HCT116 (cell line): ENCODE measurements around the gene RGS12. TPM values are rescaled to one million over a fixed set of nuclear protein-coding genes. Genes with fewer than 3 reads are reported as not detected.

Experiments used
- ATAC-seq: fragments of 200-7000 bp; cut with Tn5 transposase; 2 replicates; pipeline ENCODE4 v1.9.1; 2020; ENCODE audit warnings: mild to moderate bottlenecking, moderate library complexity
- BruUV-seq: library from RNA; stranded (reverse); fragments of 400-500 nt; replicated peaks from 2 replicates; lab custom pipeline; 2021; lab: Mats Ljungman, UMichigan
- CTCF ChIA-PET: fragments of 300-600 bp; sonication (Branson Sonifier 250); formaldehyde crosslinking; loops from one replicate; lab custom pipeline; 2021; ENCODE audit warnings: antibody characterized with exemption; lab: Charles Lee
- POLR2A ChIA-PET: fragments of 300-600, 350-600 bp; sonication (Branson Sonifier 250); formaldehyde crosslinking; loops from one replicate; lab custom pipeline; 2021; ENCODE audit warnings: antibody characterized with exemption; lab: Charles Lee
- RAD21 ChIA-PET, 2 experiments: fragments of 300-600 bp; sonication (Branson Sonifier 250); formaldehyde crosslinking; loops; one replicate each; lab custom pipeline; 2023; ENCODE audit warnings: low total read pairs in 2 of 2; ENCODE audit not compliant: uncharacterized antibody in 2 of 2, unreplicated experiment in 2 of 2, low non-redundant PET in 1 of 2; lab: Charles Lee
- DNase-seq: peaks from one replicate; pipeline ENCODE4 v3.0.0-alpha.2; 2010; ENCODE audit warnings: low read depth, low spot score
- H2AFZ ChIP-seq: fragments of 200-600 bp; shearing (Covaris generic), sonication (generic); 2 replicates; pipeline ENCODE4 v1.6.1; 2017; ENCODE audit warnings: low read depth, mixed run types, mixed read lengths, antibody characterized with exemption, low read length; ENCODE audit not compliant: poor library complexity, severe bottlenecking
- H3K27ac ChIP-seq: 2 replicates; pipeline ENCODE4 v1.5.1; 2012; ENCODE audit warnings: low read depth, low read length
- H3K27me3 ChIP-seq: fragments of 200-600 bp; sonication (generic); 2 replicates; pipeline ENCODE4 v1.6.1; 2016; ENCODE audit warnings: mixed run types, low read length, mixed read lengths; ENCODE audit not compliant: insufficient read depth
- H3K36me3 ChIP-seq, 2 experiments: fragments of 200-500 bp in 1 of 2; fragments of 200-600 bp in 1 of 2; sonication (Bioruptor generic) in 1 of 2; sonication (generic) in 1 of 2; 2 replicates each; pipeline versions ENCODE4 v1.5.1 to v1.6.1; 2014 to 2016; ENCODE audit warnings: low read length in 2 of 2, inconsistent platforms in 1 of 2, mixed read lengths in 1 of 2, mixed run types in 1 of 2; ENCODE audit not compliant: insufficient read depth in 2 of 2, control insufficient read depth in 1 of 2
- H3K4me1 ChIP-seq, 2 experiments: fragments of 200-600 bp in 1 of 2; sonication (generic) in 1 of 2; 2 replicates each; pipeline versions ENCODE4 v1.5.1 to v1.6.1; 2012 to 2017; ENCODE audit warnings: low read length in 2 of 2, inconsistent platforms in 1 of 2, mild to moderate bottlenecking in 1 of 2, mixed read lengths in 1 of 2, mixed run types in 1 of 2, moderate library complexity in 1 of 2; ENCODE audit not compliant: insufficient read depth in 2 of 2, control insufficient read depth in 1 of 2
- H3K4me2 ChIP-seq: fragments of 200-600 bp; sonication (generic); 2 replicates; pipeline ENCODE4 v1.6.1; 2017; ENCODE audit warnings: mixed run types, low read length, mixed read lengths
- H3K4me3 ChIP-seq, 2 experiments: fragments of 200-600 bp in 1 of 2; sonication (generic) in 1 of 2; replicated peaks in 1 of 2; 2 replicates each; pipeline ENCODE4 v1.5.1; 2011 to 2016; ENCODE audit warnings: low read length in 2 of 2, control low read depth in 1 of 2, low read depth in 1 of 2, mild to moderate bottlenecking in 1 of 2, mixed read lengths in 1 of 2, mixed run types in 1 of 2
- H3K79me2 ChIP-seq: fragments of 200-600 bp; sonication (generic); 2 replicates; pipeline ENCODE4 v1.6.1; 2017; ENCODE audit warnings: mild to moderate bottlenecking, mixed run types, low read length, moderate library complexity, mixed read lengths; ENCODE audit not compliant: insufficient read depth
- H3K9ac ChIP-seq: fragments of 200-600 bp; sonication (generic); 2 replicates; pipeline ENCODE4 v1.6.1; 2016; ENCODE audit warnings: low read length, mixed read lengths
- H3K9me2 ChIP-seq: fragments of 200-600 bp; sonication (generic), shearing (Covaris generic); 2 replicates; pipeline ENCODE4 v1.6.1; 2017; ENCODE audit warnings: mixed run types, mild to moderate bottlenecking, moderate library complexity; ENCODE audit not compliant: insufficient read depth
- H3K9me3 ChIP-seq, 2 experiments: fragments of 200-500 bp in 1 of 2; fragments of 200-600 bp in 1 of 2; sonication (Bioruptor generic) in 1 of 2; sonication (generic) in 1 of 2; 2 replicates each; pipeline ENCODE4 v1.6.1; 2014 to 2017; ENCODE audit warnings: low read length in 2 of 2, mixed read lengths in 2 of 2, inconsistent platforms in 1 of 2, low read depth in 1 of 2, mild to moderate bottlenecking in 1 of 2, mixed run types in 1 of 2, moderate library complexity in 1 of 2; ENCODE audit not compliant: control insufficient read depth in 1 of 2, insufficient read depth in 1 of 2
- H4K20me1 ChIP-seq: fragments of 200-600 bp; sonication (generic), shearing (Covaris generic); 2 replicates; pipeline ENCODE4 v1.6.1; 2017; ENCODE audit warnings: mixed run types, mild to moderate bottlenecking, moderate library complexity; ENCODE audit not compliant: insufficient read depth
- CEBPB ChIP-seq: IDR thresholded peaks from 2 replicates; pipeline ENCODE4 v1.6.1; 2012; ENCODE audit warnings: low read depth
- EGR1 ChIP-seq: IDR thresholded peaks from 2 replicates; pipeline ENCODE4 v1.6.1; 2012; ENCODE audit warnings: low read depth
- ELF1 ChIP-seq: IDR thresholded peaks from 2 replicates; pipeline ENCODE4 v1.6.1; 2012; ENCODE audit warnings: low read depth, borderline replicate concordance
- FOSL1 ChIP-seq: IDR thresholded peaks from 2 replicates; pipeline ENCODE4 v1.6.1; 2012; ENCODE audit warnings: low read depth
- JUND ChIP-seq: IDR thresholded peaks from 2 replicates; pipeline ENCODE4 v1.6.1; 2012
- POLR2A ChIP-seq: IDR thresholded peaks from 2 replicates; pipeline ENCODE4 v1.7.0; 2011; ENCODE audit warnings: borderline replicate concordance; ENCODE audit not compliant: insufficient read depth, insufficient read length; ENCODE audit errors: extremely low read depth
- POLR2AphosphoS5 ChIP-seq: IDR thresholded peaks from 2 replicates; pipeline ENCODE4 v1.6.1; 2011; ENCODE audit warnings: mild to moderate bottlenecking, low read depth, low read length, moderate library complexity
- RAD21 ChIP-seq: IDR thresholded peaks from 2 replicates; pipeline ENCODE4 v1.6.1; 2012; ENCODE audit warnings: low read depth, mild to moderate bottlenecking
- REST ChIP-seq: IDR thresholded peaks from 2 replicates; pipeline ENCODE4 v1.6.1; 2012; ENCODE audit warnings: low read depth
- SRF ChIP-seq: IDR thresholded peaks from 2 replicates; pipeline ENCODE4 v1.6.1; 2012; ENCODE audit warnings: low read depth
- TCF7L2 ChIP-seq: IDR thresholded peaks from 2 replicates; pipeline ENCODE4 v1.7.0; 2011; ENCODE audit warnings: borderline replicate concordance, inconsistent platforms; ENCODE audit not compliant: insufficient read depth, insufficient read length; ENCODE audit errors: extremely low read depth
- YY1 ChIP-seq: IDR thresholded peaks from 2 replicates; pipeline ENCODE4 v1.6.1; 2011; ENCODE audit warnings: low read length, low read depth, moderate library complexity, mild to moderate bottlenecking; ENCODE audit not compliant: insufficient replicate concordance; ENCODE audit errors: extremely low read depth
- ZFX ChIP-seq: fragments of 450-650 bp; IDR thresholded peaks from 2 replicates; pipeline ENCODE4 v1.6.1; 2017
- ZNF274 ChIP-seq: fragments of 200-500 bp; sonication (Bioruptor generic); IDR thresholded peaks from 2 replicates; pipeline ENCODE4 v1.6.1; 2014; ENCODE audit warnings: mild to moderate bottlenecking, low read depth, low read length, inconsistent platforms
- intact Hi-C: fragments of 100-400 bp; cut with micrococcal nuclease; formaldehyde crosslinking; loops from 2 replicates; pipeline ENCODE4 v1.10.0; 2022
- total RNA-seq: library from RNA; stranded (reverse); gene quantifications from one replicate; pipeline ENCODE4 v1.2.1, GENCODE V29; 2021; ENCODE audit not compliant: unreplicated experiment
- TF ChIP-seq, protein P1 (sequence below): IDR thresholded peaks from 2 replicates; pipeline ENCODE4 v1.6.1; 2012
- TF ChIP-seq, protein P2 (sequence below): IDR thresholded peaks from 2 replicates; pipeline ENCODE4 v1.6.1; 2011; ENCODE audit warnings: mild to moderate bottlenecking, low read length, moderate library complexity; ENCODE audit not compliant: insufficient replicate concordance; ENCODE audit errors: extremely low read depth
- TF ChIP-seq, protein P3 (sequence below): IDR thresholded peaks from 2 replicates; pipeline ENCODE4 v1.6.1; 2012

Gene RGS12
- total RNA-seq, 1 experiment from 2014 or later: 22.2 TPM

DNA sequence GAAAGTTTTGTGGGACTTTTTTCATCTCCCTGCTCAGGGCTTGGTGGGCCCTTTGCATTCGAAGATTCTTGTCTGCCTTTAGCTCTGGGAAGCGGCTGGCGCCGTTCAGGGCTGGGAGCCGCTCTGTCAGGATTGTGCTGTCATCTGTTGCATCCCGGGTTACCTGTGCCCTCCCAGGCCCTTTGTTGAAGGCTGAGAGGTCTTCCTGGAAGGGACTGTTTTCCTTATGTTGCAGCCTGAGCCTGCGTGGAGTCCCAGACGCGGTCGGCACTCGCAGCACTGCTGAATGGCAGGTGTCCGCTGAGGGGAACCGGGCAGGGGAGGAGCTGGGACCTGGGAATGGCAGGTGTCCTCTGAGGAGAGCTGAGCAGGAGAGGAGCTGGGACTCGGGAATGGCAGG is 15.9 kb downstream of the RGS12 start:
- H3K9ac ChIP-seq: no peak overlapping the region

More for the DNA sequence above, 15.9 kb downstream of the RGS12 start:
- H3K4me2 ChIP-seq: no peak overlapping the region
- no peak overlapping the region for H3K4me3 ChIP-seq
- ChIA-PET CTCF (no interaction called here), RAD21 (no interaction called here), POLR2A (no interaction called here)
- no peaks in the 10 kb centered on the region for H3K27me3 ChIP-seq
- H3K27ac ChIP-seq: no peak overlapping the region
- H3K4me1 ChIP-seq: peaks cover 0 to 10% of the 10 kb centered on the region in 2 experiments; a peak in 1 of 4 replicates
- BruUV-seq: no TSS peak
- no peaks in the 10 kb centered on the region for H3K36me3 ChIP-seq
- no peak for ATAC-seq
- TF ChIP-seq, protein P1, sequence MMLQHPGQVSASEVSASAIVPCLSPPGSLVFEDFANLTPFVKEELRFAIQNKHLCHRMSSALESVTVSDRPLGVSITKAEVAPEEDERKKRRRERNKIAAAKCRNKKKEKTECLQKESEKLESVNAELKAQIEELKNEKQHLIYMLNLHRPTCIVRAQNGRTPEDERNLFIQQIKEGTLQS: no peak
- no peak for TF ChIP-seq SRF
- no peak for TF ChIP-seq YY1
- TF ChIP-seq, protein P2, sequence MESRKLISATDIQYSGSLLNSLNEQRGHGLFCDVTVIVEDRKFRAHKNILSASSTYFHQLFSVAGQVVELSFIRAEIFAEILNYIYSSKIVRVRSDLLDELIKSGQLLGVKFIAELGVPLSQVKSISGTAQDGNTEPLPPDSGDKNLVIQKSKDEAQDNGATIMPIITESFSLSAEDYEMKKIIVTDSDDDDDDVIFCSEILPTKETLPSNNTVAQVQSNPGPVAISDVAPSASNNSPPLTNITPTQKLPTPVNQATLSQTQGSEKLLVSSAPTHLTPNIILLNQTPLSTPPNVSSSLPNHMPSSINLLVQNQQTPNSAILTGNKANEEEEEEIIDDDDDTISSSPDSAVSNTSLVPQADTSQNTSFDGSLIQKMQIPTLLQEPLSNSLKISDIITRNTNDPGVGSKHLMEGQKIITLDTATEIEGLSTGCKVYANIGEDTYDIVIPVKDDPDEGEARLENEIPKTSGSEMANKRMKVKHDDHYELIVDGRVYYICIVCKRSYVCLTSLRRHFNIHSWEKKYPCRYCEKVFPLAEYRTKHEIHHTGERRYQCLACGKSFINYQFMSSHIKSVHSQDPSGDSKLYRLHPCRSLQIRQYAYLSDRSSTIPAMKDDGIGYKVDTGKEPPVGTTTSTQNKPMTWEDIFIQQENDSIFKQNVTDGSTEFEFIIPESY: no peak
- TF ChIP-seq JUND: no peak
- TF ChIP-seq RAD21: no peak
- no peak for TF ChIP-seq FOSL1
- no peak for TF ChIP-seq EGR1
- TF ChIP-seq, protein P3, sequence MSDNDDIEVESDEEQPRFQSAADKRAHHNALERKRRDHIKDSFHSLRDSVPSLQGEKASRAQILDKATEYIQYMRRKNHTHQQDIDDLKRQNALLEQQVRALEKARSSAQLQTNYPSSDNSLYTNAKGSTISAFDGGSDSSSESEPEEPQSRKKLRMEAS: no peak
- no peak for TF ChIP-seq ELF1
- TF ChIP-seq POLR2AphosphoS5: no peak
- TF ChIP-seq POLR2A: no peak
- no peak for TF ChIP-seq TCF7L2
- TF ChIP-seq ZFX: no peak
- TF ChIP-seq CEBPB: no peak
- no peak for TF ChIP-seq ZNF274
- no peak for TF ChIP-seq REST
- H2AFZ ChIP-seq: no peak overlapping the region
- 0 out of 2 replicates have a peak, but pooled peaks cover 11% of the 10 kb centered on the region for H3K79me2 ChIP-seq
- DNase-seq: no peak
- intact Hi-C loops: no loop called here
- H3K9me3 ChIP-seq: no peaks in the 10 kb centered on the region
- no peaks in the 10 kb centered on the region for H4K20me1 ChIP-seq
- no peaks in the 10 kb centered on the region for H3K9me2 ChIP-seq
